HFFc6 (cell line): Measurements from ENCODE around the gene SLC23A2. TPM values are rescaled to one million over a fixed set of nuclear protein-coding genes. Genes with fewer than 3 reads are reported as not detected.

Source experiments
- DNase-seq: peaks from one replicate; pipeline ENCODE4 v3.0.0-alpha.2; 2018
- H3K27ac Mint-ChIP-seq: 2 replicates; pipeline ENCODE4 v1.8.0; 2020; ENCODE audit warnings: mild to moderate bottlenecking, mixed read lengths
- H3K27me3 Mint-ChIP-seq: 2 replicates; pipeline ENCODE4 v1.8.0; 2021; ENCODE audit warnings: mild to moderate bottlenecking, moderate library complexity, mixed read lengths; ENCODE audit not compliant: insufficient read depth
- H3K36me3 Mint-ChIP-seq: 2 replicates; pipeline ENCODE4 v1.8.0; 2021; ENCODE audit warnings: low read depth, mixed read lengths
- H3K4me1 Mint-ChIP-seq: 2 replicates; pipeline ENCODE4 v1.8.0; 2020; ENCODE audit warnings: low read depth, mixed read lengths
- H3K4me3 Mint-ChIP-seq: 2 replicates; pipeline ENCODE4 v1.8.0; 2020; ENCODE audit warnings: mild to moderate bottlenecking, moderate library complexity, mixed read lengths
- H3K9me3 Mint-ChIP-seq: 2 replicates; pipeline ENCODE4 v1.8.0; 2020; ENCODE audit warnings: mild to moderate bottlenecking, mixed read lengths
- CTCF ChIP-seq: fragments of 200-600 bp; sonication (generic); IDR thresholded peaks from 2 replicates; pipeline ENCODE4 v1.5.0; 2021; ENCODE audit warnings: antibody characterized with exemption, mild to moderate bottlenecking
- total RNA-seq, 6 experiments: library from RNA; stranded (reverse); fragmentation: NEBNext Ultra II Directional; extraction: Animal tissue kit (Norgen Biotek cat#: 25700); gene quantifications; 2 replicates in 1 of 6; 3 replicates in 5 of 6; pipeline ENCODE4 v1.2.3, GENCODE V29; 2021

Gene SLC23A2
- total RNA-seq, 6 experiments from 2014 or later: 12.5 to 17.2 (median 15.7) TPM

DNA sequence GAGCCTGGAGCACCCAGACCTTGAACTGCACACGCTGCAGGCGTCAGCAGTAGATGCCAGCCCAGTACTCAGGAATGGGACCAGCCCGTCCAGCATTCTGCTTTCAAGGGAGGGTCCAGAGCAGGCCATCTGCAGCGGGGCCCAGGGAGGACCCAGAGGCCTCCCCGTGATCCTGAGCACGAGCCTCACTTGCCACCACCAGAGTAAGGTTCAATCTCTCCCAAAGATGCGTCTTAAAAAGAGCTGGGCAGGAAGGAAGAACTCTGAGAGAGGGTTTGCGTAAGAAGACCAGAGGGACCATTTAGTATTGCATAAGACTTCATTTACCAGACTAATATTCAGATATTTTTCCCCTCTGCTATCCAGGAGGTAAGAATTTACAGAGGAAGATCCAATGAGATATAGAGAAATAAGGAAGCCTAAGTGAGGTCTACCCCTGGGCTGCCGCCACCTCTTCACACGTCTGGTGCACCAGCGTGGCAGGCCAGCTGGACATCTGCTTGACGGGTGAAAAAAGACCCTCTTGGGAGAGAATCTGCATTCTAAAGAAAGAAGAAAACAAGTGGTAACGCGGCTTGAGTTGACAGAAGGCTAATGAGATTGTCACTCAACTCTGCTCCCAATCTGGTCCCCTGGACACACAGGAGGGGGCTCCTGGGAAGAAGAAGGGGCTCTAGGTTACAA, 172.3 kb downstream of the SLC23A2 start:
- no peaks in the 10 kb centered on the region for H3K36me3 Mint-ChIP-seq
- no peak overlapping the region for H3K27ac Mint-ChIP-seq
- H3K4me3 Mint-ChIP-seq: no peak overlapping the region
- no peaks in the 10 kb centered on the region for H3K9me3 Mint-ChIP-seq
- peaks cover 24% of the 10 kb centered on the region for H3K27me3 Mint-ChIP-seq
- peaks cover 11% of the 10 kb centered on the region for H3K4me1 Mint-ChIP-seq
- DNase-seq: no peak
- TF ChIP-seq CTCF: no peak

GRCh38 chr20:4821590-4821989, 179.7 kb downstream of the SLC23A2 start:
- H3K36me3 Mint-ChIP-seq: no peaks in the 10 kb centered on the region
- H3K27me3 Mint-ChIP-seq: peaks cover 17% of the 10 kb centered on the region
- H3K4me1 Mint-ChIP-seq: peaks cover 41% of the 10 kb centered on the region
- no peak for TF ChIP-seq CTCF
- no peaks in the 10 kb centered on the region for H3K9me3 Mint-ChIP-seq
- no peak overlapping the region for H3K4me3 Mint-ChIP-seq
- DNase-seq: no peak
- H3K27ac Mint-ChIP-seq: no peak overlapping the region

GRCh38 chr20:4820806-4821518, 180.3 kb downstream of the SLC23A2 start:
- peaks cover 41% of the 10 kb centered on the region for H3K4me1 Mint-ChIP-seq
- no peaks in the 10 kb centered on the region for H3K36me3 Mint-ChIP-seq
- DNase-seq: peak; percentile 76
- no peak for TF ChIP-seq CTCF
- no peaks in the 10 kb centered on the region for H3K9me3 Mint-ChIP-seq
- H3K27me3 Mint-ChIP-seq: peaks cover 17% of the 10 kb centered on the region
- peak overlapping the region; percentile 65 for H3K27ac Mint-ChIP-seq
- H3K4me3 Mint-ChIP-seq: peak overlapping the region; percentile 15; the same call in 1 of the 2 replicates

- Mint-ChIP-seq H3K27ac (no peak overlapping the region), H3K9me3 (no peaks in the 10 kb centered on the region), H3K36me3 (no peaks in the 10 kb centered on the region), H3K4me3 (no peak overlapping the region), H3K27me3 (peaks cover 16% of the 10 kb centered on the region), H3K4me1 (peaks cover 39% of the 10 kb centered on the region)
- DNase-seq: no peak
- no peak for TF ChIP-seq CTCF
These were observed 181.4 kb downstream of the SLC23A2 start for GRCh38 chr20:4819901-4820300.

GRCh38 chr20:4817230-4817671, 184.1 kb downstream of the SLC23A2 start:
- no peak overlapping the region for H3K27ac Mint-ChIP-seq
- peaks cover 23% of the 10 kb centered on the region for H3K27me3 Mint-ChIP-seq
- peak; percentile 60 for TF ChIP-seq CTCF
- peaks cover 26% of the 10 kb centered on the region for H3K4me1 Mint-ChIP-seq
- H3K4me3 Mint-ChIP-seq: no peak overlapping the region
- no peaks in the 10 kb centered on the region for H3K36me3 Mint-ChIP-seq
- DNase-seq: peak; percentile 7
- H3K9me3 Mint-ChIP-seq: no peaks in the 10 kb centered on the region
